PC-9 (cell line): ENCODE measurements around the gene OCA2. TPM values are rescaled to one million over a fixed set of nuclear protein-coding genes. Genes with fewer than 3 reads are reported as not detected.

Experiments used
- BruUV-seq: library from RNA; stranded (reverse); fragments of 400-500 nt; replicated peaks from 2 replicates; lab custom pipeline; 2021; lab: Mats Ljungman, UMichigan
- CTCF ChIA-PET: fragments of 300-600 bp; sonication (Branson Sonifier 250); formaldehyde crosslinking; loops from one replicate; lab custom pipeline; 2022; ENCODE audit warnings: antibody characterized with exemption; lab: Charles Lee
- POLR2A ChIA-PET: fragments of 300-600 bp; sonication (Branson Sonifier 250); formaldehyde crosslinking; loops from one replicate; lab custom pipeline; 2022; ENCODE audit warnings: antibody characterized with exemption; ENCODE audit not compliant: unreplicated experiment; lab: Charles Lee
- DNase-seq, 2 experiments: peaks; one replicate each; pipeline versions ENCODE4 v3.0.0 to v3.0.0-alpha.2; 2015 to 2022; ENCODE audit warnings: mixed read lengths in 1 of 2
- H2AFZ ChIP-seq: fragments of 200-600 bp; sonication (generic); 2 replicates; pipeline ENCODE4 v1.8.1; 2017; ENCODE audit warnings: antibody characterized with exemption
- H3F3A ChIP-seq: fragments of 200-600 bp; sonication (generic); 2 replicates; pipeline ENCODE4 v1.8.1; 2017; ENCODE audit warnings: antibody characterized with exemption, mild to moderate bottlenecking, low read depth; ENCODE audit not compliant: insufficient read depth
- H3K27ac ChIP-seq: fragments of 200-600 bp; sonication (generic); 2 replicates; pipeline ENCODE4 v1.6.1; 2016; ENCODE audit warnings: mixed run types
- H3K27me3 ChIP-seq: fragments of 200-600 bp; sonication (generic); 2 replicates; pipeline ENCODE4 v1.6.1; 2016; ENCODE audit warnings: low read depth, mixed run types; ENCODE audit not compliant: insufficient read depth
- H3K36me3 ChIP-seq: fragments of 200-600 bp; sonication (generic); 2 replicates; pipeline ENCODE4 v1.6.1; 2016; ENCODE audit warnings: low read depth, mixed run types
- H3K4me1 ChIP-seq: fragments of 200-600 bp; sonication (generic); replicated peaks from 2 replicates; pipeline ENCODE4 v1.6.1; 2016; ENCODE audit warnings: mixed run types; ENCODE audit not compliant: insufficient read depth
- H3K4me2 ChIP-seq: fragments of 200-600 bp; sonication (generic); 2 replicates; pipeline ENCODE4 v1.6.1; 2017; ENCODE audit warnings: mixed run types
- H3K4me3 ChIP-seq: fragments of 200-600 bp; sonication (generic); 2 replicates; pipeline ENCODE4 v1.6.1; 2016; ENCODE audit warnings: mixed run types
- H3K79me2 ChIP-seq: fragments of 200-600 bp; sonication (generic); 2 replicates; pipeline ENCODE4 v1.6.1; 2017; ENCODE audit warnings: low read depth, mixed run types
- H3K9me2 ChIP-seq: fragments of 200-600 bp; sonication (generic); 2 replicates; pipeline ENCODE4 v1.8.1; 2017; ENCODE audit warnings: mild to moderate bottlenecking; ENCODE audit not compliant: insufficient read depth
- H3K9me3 ChIP-seq: fragments of 200-600 bp; sonication (generic); 2 replicates; pipeline ENCODE4 v1.8.1; 2016; ENCODE audit warnings: low read depth; ENCODE audit not compliant: insufficient read depth
- H4K20me1 ChIP-seq: fragments of 200-600 bp; sonication (generic); 2 replicates; pipeline ENCODE4 v1.8.1; 2017; ENCODE audit not compliant: insufficient read depth
- CTCF ChIP-seq: fragments of 200-600 bp; sonication (generic); conservative IDR thresholded peaks from 2 replicates; pipeline ENCODE4 v1.6.1; 2017; ENCODE audit warnings: mixed run types, antibody characterized with exemption, mild to moderate bottlenecking, moderate library complexity
- EZH2 ChIP-seq: fragments of 200-600 bp; sonication (generic); IDR thresholded peaks from 2 replicates; pipeline ENCODE4 v1.8.0; 2017; ENCODE audit warnings: antibody characterized with exemption, low read depth
- intact Hi-C: fragments of 100-400 bp; cut with micrococcal nuclease; formaldehyde crosslinking; loops from one replicate; pipeline ENCODE4 v1.10.0; 2022; ENCODE audit not compliant: unreplicated experiment
- total RNA-seq: library from RNA; stranded (reverse); gene quantifications from 2 replicates; pipeline ENCODE4 v1.2.3, GENCODE V29; 2021

OCA2 gene
- total RNA-seq, 1 experiment from 2014 or later = not detected

DNA sequence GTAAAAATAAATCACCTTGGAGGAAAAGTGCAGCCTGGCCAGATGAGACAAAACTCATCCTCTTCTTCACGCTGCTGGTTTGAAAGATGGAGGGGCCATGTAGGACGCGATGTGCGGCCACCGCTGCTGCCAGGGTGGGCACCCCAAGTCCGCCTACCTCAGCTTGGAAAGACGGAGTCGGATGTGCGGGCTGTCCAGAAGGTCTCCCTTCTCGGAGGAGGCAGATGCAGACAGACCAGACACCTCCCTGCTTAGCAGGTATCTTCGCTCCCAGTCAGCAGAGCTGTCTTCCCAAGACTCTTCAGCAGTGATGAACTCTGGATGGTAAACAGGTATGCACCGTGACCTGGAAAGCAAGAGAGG is 71.4 kb downstream of the OCA2 start:
- POLR2A ChIA-PET = no interaction called here
- Histone ChIP-seq H3K4me2 (no peak overlapping the region), H2AFZ (no peak overlapping the region), H3K36me3 (no peaks in the 10 kb centered on the region), H3K27ac (no peak overlapping the region), H3K9me2 (no peaks in the 10 kb centered on the region), H3K4me3 (no peak overlapping the region), H3K79me2 (no peaks in the 10 kb centered on the region), H4K20me1 (no peaks in the 10 kb centered on the region), H3K4me1 (no peaks in the 10 kb centered on the region), H3K27me3 (peaks cover 28% of the 10 kb centered on the region), H3F3A (no peaks in the 10 kb centered on the region), H3K9me3 (no peaks in the 10 kb centered on the region)
- BruUV-seq = no TSS peak
- CTCF ChIA-PET = no interaction called here
- intact Hi-C loops = no loop called here
- DNase-seq = no peak
- TF ChIP-seq CTCF (no peak), EZH2 (no peak)

DNA sequence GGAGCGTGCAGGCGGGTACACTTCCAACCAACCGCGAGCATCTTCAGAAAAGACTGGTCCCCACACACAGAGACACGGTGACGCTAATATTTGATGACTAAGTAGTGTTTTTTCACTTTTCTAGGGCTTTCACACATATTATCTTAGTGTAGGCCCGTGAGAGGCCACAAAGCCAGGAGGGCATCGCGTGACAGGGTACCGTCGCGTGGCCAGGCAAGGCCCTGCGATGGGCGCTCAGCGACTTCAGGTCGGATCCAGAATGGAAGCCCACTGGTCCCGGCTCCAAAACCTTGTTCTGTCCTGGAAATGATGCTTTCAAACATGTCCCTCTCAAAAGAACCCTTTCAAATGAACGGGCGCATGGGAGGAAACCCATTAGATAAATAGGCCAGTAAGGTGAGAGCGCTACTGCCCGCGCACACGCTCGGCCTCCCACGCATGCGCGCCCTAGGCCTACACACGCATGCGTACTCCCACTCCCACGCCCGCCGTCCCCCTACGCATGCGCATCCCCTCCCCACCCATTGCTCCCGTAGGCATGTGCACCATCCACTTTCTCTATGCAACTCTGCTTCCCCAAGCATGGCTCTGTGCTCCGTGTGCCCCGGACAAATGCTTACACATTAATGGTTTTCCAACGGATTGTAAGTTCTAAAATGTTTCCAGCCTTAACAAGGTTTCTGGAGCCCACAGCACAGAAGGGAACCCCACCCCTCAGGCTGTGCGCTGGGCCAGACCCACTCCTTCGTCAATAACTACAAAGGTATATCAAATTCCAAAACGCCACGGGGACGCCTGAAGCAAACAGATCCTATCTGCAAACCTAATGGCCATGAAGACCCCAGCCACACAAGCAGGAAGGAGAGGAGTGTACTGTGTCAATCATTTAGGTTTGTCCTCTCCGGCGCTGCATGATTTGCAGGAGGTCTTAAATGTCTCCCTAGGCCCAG is 72.1 kb downstream of the OCA2 start:
- Histone ChIP-seq H3F3A (no peaks in the 10 kb centered on the region), H4K20me1 (no peaks in the 10 kb centered on the region), H3K9me3 (no peaks in the 10 kb centered on the region), H3K27ac (no peak overlapping the region), H3K36me3 (no peaks in the 10 kb centered on the region), H3K79me2 (no peaks in the 10 kb centered on the region), H3K4me1 (no peaks in the 10 kb centered on the region), H3K9me2 (no peaks in the 10 kb centered on the region), H3K27me3 (peaks cover 28% of the 10 kb centered on the region), H3K4me3 (no peak overlapping the region), H2AFZ (no peak overlapping the region), H3K4me2 (no peak overlapping the region)
- ChIA-PET POLR2A (no interaction called here), CTCF (no interaction called here)
- no peak for DNase-seq
- no TSS peak for BruUV-seq
- TF ChIP-seq EZH2 = no peak
- intact Hi-C loops = no loop called here

GRCh38 chr15:28026221-28026620 is 72.9 kb downstream of the OCA2 start:
- CTCF ChIA-PET = no interaction called here
- intact Hi-C loops = no loop called here
- no peak overlapping the region for H3K27ac ChIP-seq
- no peak overlapping the region for H2AFZ ChIP-seq
- H3K4me2 ChIP-seq = no peak overlapping the region
- DNase-seq = no peak
- H4K20me1 ChIP-seq = no peaks in the 10 kb centered on the region
- H3K9me2 ChIP-seq = no peaks in the 10 kb centered on the region
- no TSS peak for BruUV-seq
- no peaks in the 10 kb centered on the region for H3K4me1 ChIP-seq
- TF ChIP-seq EZH2 (no peak), CTCF (no peak)
- H3K79me2 ChIP-seq = no peaks in the 10 kb centered on the region
- POLR2A ChIA-PET = no interaction called here
- no peaks in the 10 kb centered on the region for H3F3A ChIP-seq
- peaks cover 35% of the 10 kb centered on the region for H3K27me3 ChIP-seq
- no peak overlapping the region for H3K4me3 ChIP-seq
- no peaks in the 10 kb centered on the region for H3K36me3 ChIP-seq
- H3K9me3 ChIP-seq = no peaks in the 10 kb centered on the region
